Astrocyte (in vitro differentiated cells and primary cell): Measurements from ENCODE around the gene GPX7. TPM values are rescaled to one million over a fixed set of nuclear protein-coding genes. Genes with fewer than 3 reads are reported as not detected.

Experiments
- DNase-seq: peaks from one replicate; pipeline ENCODE4 v3.0.0-alpha.2; 2010; ENCODE audit warnings: low read depth
- FAIRE-seq: peaks from 2 replicates; lab custom pipeline; 2011; peaks lifted over from hg19 to GRCh38; lab: Jason Lieb, UNC
- H2AFZ ChIP-seq: 2 replicates; pipeline ENCODE4 v1.6.0; 2012; ENCODE audit warnings: low read depth, low read length, inconsistent platforms
- H3K27ac ChIP-seq: 2 replicates; pipeline ENCODE4 v1.5.1; 2011; ENCODE audit warnings: low read depth, low read length, inconsistent platforms
- H3K27me3 ChIP-seq: 2 replicates; pipeline ENCODE4 v1.6.0; 2011; ENCODE audit warnings: low read length, inconsistent platforms; ENCODE audit not compliant: insufficient read depth
- H3K36me3 ChIP-seq: 2 replicates; pipeline ENCODE4 v1.5.1; 2011; ENCODE audit warnings: low read length, inconsistent platforms; ENCODE audit not compliant: insufficient read depth
- H3K4me1 ChIP-seq: 2 replicates; pipeline ENCODE4 v1.5.1; 2011; ENCODE audit warnings: low read length, inconsistent platforms; ENCODE audit not compliant: insufficient read depth
- H3K4me2 ChIP-seq: 2 replicates; pipeline ENCODE4 v1.6.0; 2012; ENCODE audit warnings: low read length, inconsistent platforms
- H3K4me3 ChIP-seq: 2 replicates; pipeline ENCODE4 v1.5.1; 2011; ENCODE audit warnings: low read depth, mild to moderate bottlenecking, low read length, inconsistent platforms; ENCODE audit not compliant: insufficient read depth
- H3K79me2 ChIP-seq: 2 replicates; pipeline ENCODE4 v1.6.0; 2012; ENCODE audit warnings: mild to moderate bottlenecking, low read length, inconsistent platforms; ENCODE audit not compliant: insufficient read depth
- H3K9ac ChIP-seq: 2 replicates; pipeline ENCODE4 v1.6.0; 2012; ENCODE audit warnings: mild to moderate bottlenecking, low read length, inconsistent platforms
- H3K9me3 ChIP-seq: 2 replicates; pipeline ENCODE4 v1.5.1; 2012; ENCODE audit warnings: low read depth, mild to moderate bottlenecking, low read length, inconsistent platforms; ENCODE audit not compliant: insufficient read depth
- H4K20me1 ChIP-seq: 2 replicates; pipeline ENCODE4 v1.6.0; 2012; ENCODE audit warnings: low read length, inconsistent platforms; ENCODE audit not compliant: insufficient read depth
- H3K27ac Mint-ChIP-seq: one replicate; pipeline ENCODE4 v1.8.0; 2021; ENCODE audit warnings: mild to moderate bottlenecking, mixed read lengths; ENCODE audit not compliant: unreplicated experiment
- H3K27me3 Mint-ChIP-seq: one replicate; pipeline ENCODE4 v1.8.0; 2021; ENCODE audit warnings: low read depth, mixed read lengths; ENCODE audit not compliant: unreplicated experiment
- H3K36me3 Mint-ChIP-seq: one replicate; pipeline ENCODE4 v1.8.0; 2021; ENCODE audit warnings: low read depth, mixed read lengths; ENCODE audit not compliant: unreplicated experiment
- H3K4me1 Mint-ChIP-seq: one replicate; pipeline ENCODE4 v1.8.0; 2021; ENCODE audit warnings: low read depth, mixed read lengths; ENCODE audit not compliant: unreplicated experiment
- H3K4me3 Mint-ChIP-seq: one replicate; pipeline ENCODE4 v1.8.0; 2021; ENCODE audit warnings: mild to moderate bottlenecking, moderate library complexity, mixed read lengths; ENCODE audit not compliant: unreplicated experiment
- H3K9me3 Mint-ChIP-seq: one replicate; pipeline ENCODE4 v1.8.0; 2021; ENCODE audit warnings: mild to moderate bottlenecking, mixed read lengths; ENCODE audit not compliant: unreplicated experiment
- EZH2 ChIP-seq: IDR thresholded peaks from 2 replicates; pipeline ENCODE4 v1.6.1; 2012; ENCODE audit warnings: mild to moderate bottlenecking, low read length, inconsistent platforms; ENCODE audit not compliant: insufficient read depth
- total RNA-seq: library from RNA; stranded (reverse); gene quantifications from 2 replicates; pipeline ENCODE4 v1.2.1, GENCODE V29; 2021
- TF ChIP-seq, protein P1 (sequence below): IDR thresholded peaks from 2 replicates; pipeline ENCODE4 v1.5.1; 2011; ENCODE audit warnings: low read depth, mild to moderate bottlenecking, inconsistent platforms, low read length, moderate library complexity; ENCODE audit not compliant: insufficient read depth

The GPX7 gene
- total RNA-seq, 1 donor from 2014 or later: 4.2 TPM

GRCh38 chr1:52597912-52598311, 4.3 kb upstream of the GPX7 start:
- Histone ChIP-seq H3K27me3 (peaks cover 4% of the 10 kb centered on the region), H3K79me2 (peaks cover 3% of the 10 kb centered on the region), H3K4me3 (no peak overlapping the region), H3K9me3 (no peaks in the 10 kb centered on the region), H3K4me2 (no peak overlapping the region), H3K36me3 (no peaks in the 10 kb centered on the region), H3K27ac (no peak overlapping the region), H3K4me1 (peaks cover 7% of the 10 kb centered on the region), H4K20me1 (no peaks in the 10 kb centered on the region), H2AFZ (no peak overlapping the region), H3K9ac (no peak overlapping the region)
- Mint-ChIP-seq H3K4me3 (no peak overlapping the region), H3K27me3 (peaks cover 28% of the 10 kb centered on the region), H3K9me3 (peaks cover 2% of the 10 kb centered on the region), H3K27ac (no peak overlapping the region), H3K36me3 (no peaks in the 10 kb centered on the region), H3K4me1 (no peaks in the 10 kb centered on the region)
- FAIRE-seq: no peak
- DNase-seq: no peak
- TF ChIP-seq, protein P1, sequence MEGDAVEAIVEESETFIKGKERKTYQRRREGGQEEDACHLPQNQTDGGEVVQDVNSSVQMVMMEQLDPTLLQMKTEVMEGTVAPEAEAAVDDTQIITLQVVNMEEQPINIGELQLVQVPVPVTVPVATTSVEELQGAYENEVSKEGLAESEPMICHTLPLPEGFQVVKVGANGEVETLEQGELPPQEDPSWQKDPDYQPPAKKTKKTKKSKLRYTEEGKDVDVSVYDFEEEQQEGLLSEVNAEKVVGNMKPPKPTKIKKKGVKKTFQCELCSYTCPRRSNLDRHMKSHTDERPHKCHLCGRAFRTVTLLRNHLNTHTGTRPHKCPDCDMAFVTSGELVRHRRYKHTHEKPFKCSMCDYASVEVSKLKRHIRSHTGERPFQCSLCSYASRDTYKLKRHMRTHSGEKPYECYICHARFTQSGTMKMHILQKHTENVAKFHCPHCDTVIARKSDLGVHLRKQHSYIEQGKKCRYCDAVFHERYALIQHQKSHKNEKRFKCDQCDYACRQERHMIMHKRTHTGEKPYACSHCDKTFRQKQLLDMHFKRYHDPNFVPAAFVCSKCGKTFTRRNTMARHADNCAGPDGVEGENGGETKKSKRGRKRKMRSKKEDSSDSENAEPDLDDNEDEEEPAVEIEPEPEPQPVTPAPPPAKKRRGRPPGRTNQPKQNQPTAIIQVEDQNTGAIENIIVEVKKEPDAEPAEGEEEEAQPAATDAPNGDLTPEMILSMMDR: no peak
- no peak for TF ChIP-seq EZH2

GRCh38 chr1:52598729-52599128, 3.4 kb upstream of the GPX7 start:
- Histone ChIP-seq H3K4me2 (no peak overlapping the region), H3K4me1 (peaks cover 12% of the 10 kb centered on the region), H3K9me3 (no peaks in the 10 kb centered on the region), H4K20me1 (no peaks in the 10 kb centered on the region), H2AFZ (no peak overlapping the region), H3K4me3 (no peak overlapping the region), H3K36me3 (no peaks in the 10 kb centered on the region), H3K79me2 (peaks cover 3% of the 10 kb centered on the region), H3K9ac (no peak overlapping the region), H3K27me3 (peaks cover 4% of the 10 kb centered on the region), H3K27ac (no peak overlapping the region)
- Mint-ChIP-seq H3K4me3 (no peak overlapping the region), H3K27ac (no peak overlapping the region), H3K9me3 (peaks cover 2% of the 10 kb centered on the region), H3K36me3 (no peaks in the 10 kb centered on the region), H3K27me3 (peaks cover 33% of the 10 kb centered on the region), H3K4me1 (peaks cover under 1% of the 10 kb centered on the region)
- DNase-seq (no peak), FAIRE-seq (no peak)
- TF ChIP-seq, protein P1: no peak
- no peak for TF ChIP-seq EZH2

DNA sequence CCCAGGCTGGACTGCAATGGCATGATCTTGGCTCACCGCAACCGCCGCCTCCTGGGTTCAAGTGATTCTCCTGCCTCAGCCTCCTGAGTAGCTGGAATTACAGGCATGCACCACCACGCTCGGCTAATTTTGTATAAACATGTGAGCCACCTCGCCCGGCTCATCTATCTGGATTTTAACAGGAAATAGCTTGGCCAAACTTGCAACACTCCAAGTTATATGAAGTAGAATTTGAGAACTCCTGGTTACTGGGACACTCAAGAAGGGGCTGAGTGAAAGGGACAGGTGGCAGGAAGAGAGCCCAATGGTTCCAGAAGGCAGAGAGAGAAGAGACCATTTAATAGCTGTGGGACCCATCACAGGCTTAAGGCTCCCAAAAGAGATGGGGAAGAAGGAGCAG, 2.9 kb upstream of the GPX7 start:
- no peak overlapping the region for H3K4me3 Mint-ChIP-seq
- Histone ChIP-seq H3K4me2 (no peak overlapping the region), H3K4me1 (peaks cover 12% of the 10 kb centered on the region), H3K79me2 (peaks cover 3% of the 10 kb centered on the region), H3K27ac (no peak overlapping the region), H3K27me3 (peaks cover 4% of the 10 kb centered on the region), H3K9me3 (no peaks in the 10 kb centered on the region), H3K9ac (no peak overlapping the region), H3K4me3 (no peak overlapping the region), H2AFZ (no peak overlapping the region), H4K20me1 (no peaks in the 10 kb centered on the region), H3K36me3 (no peaks in the 10 kb centered on the region)
- FAIRE-seq (no peak), DNase-seq (no peak)
- no peaks in the 10 kb centered on the region for H3K36me3 Mint-ChIP-seq
- TF ChIP-seq, protein P1: no peak
- no peak for TF ChIP-seq EZH2
- peaks cover 4% of the 10 kb centered on the region for H3K4me1 Mint-ChIP-seq
- peaks cover 33% of the 10 kb centered on the region for H3K27me3 Mint-ChIP-seq
- peaks cover 2% of the 10 kb centered on the region for H3K9me3 Mint-ChIP-seq
- H3K27ac Mint-ChIP-seq: no peak overlapping the region
